Neuronal stem cell (in vitro differentiated cells): ENCODE data around the gene MSX1.
A peak's percentile ranks its signal among the peaks of the same experiment; 100 is the strongest.

Experiments
- DNase-seq: peaks from one replicate; pipeline ENCODE4 v3.0.0-alpha.2; 2013; ENCODE audit warnings: low spot score
- H2AFZ ChIP-seq: one replicate; pipeline ENCODE4 v1.6.1; 2013; ENCODE audit warnings: mild to moderate bottlenecking, low read length, inconsistent platforms
- H2AK5ac ChIP-seq: 2 replicates; pipeline ENCODE4 v1.6.1; 2013; ENCODE audit warnings: low read depth, mild to moderate bottlenecking, inconsistent platforms, low read length, moderate library complexity, mixed read lengths
- H2BK120ac ChIP-seq: 2 replicates; pipeline ENCODE4 v1.6.1; 2013; ENCODE audit warnings: low read depth, mild to moderate bottlenecking, inconsistent platforms, low read length, moderate library complexity, mixed read lengths
- H2BK12ac ChIP-seq: one replicate; pipeline ENCODE4 v1.6.1; 2013; ENCODE audit warnings: low read length, inconsistent platforms
- H2BK15ac ChIP-seq: 2 replicates; pipeline ENCODE4 v1.6.1; 2013; ENCODE audit warnings: mild to moderate bottlenecking, low read length, inconsistent platforms, mixed read lengths
- H2BK5ac ChIP-seq: one replicate; pipeline ENCODE4 v1.6.1; 2013; ENCODE audit warnings: inconsistent platforms, mild to moderate bottlenecking, low read length, moderate library complexity
- H3K14ac ChIP-seq: one replicate; pipeline ENCODE4 v1.6.1; 2013; ENCODE audit warnings: low read length, inconsistent platforms
- H3K18ac ChIP-seq: 2 replicates; pipeline ENCODE4 v1.6.1; 2013; ENCODE audit warnings: low read length, inconsistent platforms
- H3K23ac ChIP-seq: 2 replicates; pipeline ENCODE4 v1.6.1; 2013; ENCODE audit warnings: low read depth, mild to moderate bottlenecking, mixed read lengths, low read length, inconsistent platforms; ENCODE audit not compliant: poor library complexity
- H3K27ac ChIP-seq: replicated peaks from 3 replicates; pipeline ENCODE4 v1.5.1; 2013; ENCODE audit warnings: low read length, inconsistent platforms
- H3K27me3 ChIP-seq, 3 experiments: 2 replicates each; pipeline ENCODE4 v1.6.1; 2013; ENCODE audit warnings: low read length in 3 of 3, mild to moderate bottlenecking in 2 of 3, inconsistent platforms in 1 of 3, low read depth in 1 of 3, mixed read lengths in 1 of 3, moderate library complexity in 1 of 3; ENCODE audit not compliant: control insufficient read depth in 3 of 3, insufficient read depth in 3 of 3
- H3K36me3 ChIP-seq, 2 donors: replicated peaks in 1 of 2; 2 replicates each; pipeline ENCODE4 v1.6.1; 2013; ENCODE audit warnings: low read length in 2 of 2; ENCODE audit not compliant: control insufficient read depth in 2 of 2, insufficient read depth in 2 of 2
- H3K4ac ChIP-seq: 2 replicates; pipeline ENCODE4 v1.6.1; 2013; ENCODE audit warnings: inconsistent platforms, mild to moderate bottlenecking, low read length, moderate library complexity
- H3K4me1 ChIP-seq, 2 donors: 1 replicate in 1 of 2; 2 replicates in 1 of 2; pipeline ENCODE4 v1.6.1; 2013; ENCODE audit warnings: low read length in 2 of 2, low read depth in 1 of 2; ENCODE audit not compliant: control insufficient read depth in 2 of 2, insufficient read depth in 1 of 2
- H3K4me2 ChIP-seq: one replicate; pipeline ENCODE4 v1.6.1; 2013; ENCODE audit warnings: mild to moderate bottlenecking, low read length, inconsistent platforms; ENCODE audit not compliant: insufficient read depth, poor library complexity, severe bottlenecking
- H3K4me3 ChIP-seq, 2 donors: 2 replicates each; pipeline ENCODE4 v1.5.1; 2013; ENCODE audit warnings: low read length in 2 of 2, mild to moderate bottlenecking in 2 of 2, inconsistent platforms in 1 of 2, moderate library complexity in 1 of 2
- H3K79me1 ChIP-seq: one replicate; pipeline ENCODE4 v1.6.1; 2013; ENCODE audit warnings: low read depth, mild to moderate bottlenecking, inconsistent platforms, low read length, moderate library complexity
- H3K9ac ChIP-seq: one replicate; pipeline ENCODE4 v1.6.1; 2013; ENCODE audit warnings: mild to moderate bottlenecking, low read depth, low read length, inconsistent platforms; ENCODE audit not compliant: poor library complexity
- H3K9me3 ChIP-seq, 2 donors: replicated peaks in 1 of 2; 2 replicates each; pipeline versions ENCODE3 to v1.6.1; 2013; ENCODE audit warnings: low read length in 2 of 2, mild to moderate bottlenecking in 2 of 2, inconsistent platforms in 1 of 2, low read depth in 1 of 2, mixed read lengths in 1 of 2, moderate library complexity in 1 of 2; ENCODE audit not compliant: control insufficient read depth in 2 of 2, insufficient read depth in 1 of 2
- H4K8ac ChIP-seq: one replicate; pipeline ENCODE4 v1.6.1; 2013; ENCODE audit warnings: low read depth, mild to moderate bottlenecking, inconsistent platforms, low read length, moderate library complexity
- H4K91ac ChIP-seq: one replicate; pipeline ENCODE4 v1.6.1; 2013; ENCODE audit warnings: low read length, low read depth, mild to moderate bottlenecking, inconsistent platforms; ENCODE audit not compliant: poor library complexity
- WGBS, 2 donors: extraction: QIAGEN DNeasy Blood & Tissue Kit; methylation state at CpG; one replicate each; pipeline ENCODE4 v1.1.7; 2013; ENCODE audit warnings: missing lambda C conversion rate in 2 of 2, mixed read lengths in 1 of 2; ENCODE audit not compliant: insufficient read length in 2 of 2, insufficient replicate concordance in 1 of 2; ENCODE audit errors: extremely low coverage in 2 of 2; 5-methylcytosine and 5-hydroxymethylcytosine counted together

Gene MSX1

GRCh38 chr4:4871573-4872313 is 12.3 kb downstream of the MSX1 start:
- H4K8ac ChIP-seq, result no peak overlapping the region
- no peak overlapping the region for H2BK12ac ChIP-seq
- H3K18ac ChIP-seq, result peak overlapping the region; percentile 46
- no peak overlapping the region for H3K27ac ChIP-seq
- H3K23ac ChIP-seq, result no peak overlapping the region
- H3K9ac ChIP-seq, result peak overlapping the region; percentile 39
- no peak overlapping the region for H2BK120ac ChIP-seq
- H2BK15ac ChIP-seq, result no peak overlapping the region
- no peak overlapping the region for H2AFZ ChIP-seq
- H3K36me3 ChIP-seq, result no peaks in the 10 kb centered on the region
- no peaks in the 10 kb centered on the region for H3K79me1 ChIP-seq
- no peak overlapping the region for H3K4ac ChIP-seq
- H3K14ac ChIP-seq, result no peak overlapping the region
- no peak overlapping the region for H3K4me3 ChIP-seq
- H2AK5ac ChIP-seq, result no peak overlapping the region
- H2BK5ac ChIP-seq, result no peak overlapping the region
- peaks cover 50 to 91% (median 89%) of the 10 kb centered on the region in 3 experiments for H3K27me3 ChIP-seq
- WGBS, 2 donors, result no CpG with 5 or more reads among the region's 46 CpGs
- H3K9me3 ChIP-seq, result peaks cover 0 to 2% of the 10 kb centered on the region in 2 donors
- H3K4me2 ChIP-seq, result no peak overlapping the region
- no peak for DNase-seq
- H3K4me1 ChIP-seq, result peaks cover 3 to 18% of the 10 kb centered on the region in 2 donors
- no peak overlapping the region for H4K91ac ChIP-seq

DNA sequence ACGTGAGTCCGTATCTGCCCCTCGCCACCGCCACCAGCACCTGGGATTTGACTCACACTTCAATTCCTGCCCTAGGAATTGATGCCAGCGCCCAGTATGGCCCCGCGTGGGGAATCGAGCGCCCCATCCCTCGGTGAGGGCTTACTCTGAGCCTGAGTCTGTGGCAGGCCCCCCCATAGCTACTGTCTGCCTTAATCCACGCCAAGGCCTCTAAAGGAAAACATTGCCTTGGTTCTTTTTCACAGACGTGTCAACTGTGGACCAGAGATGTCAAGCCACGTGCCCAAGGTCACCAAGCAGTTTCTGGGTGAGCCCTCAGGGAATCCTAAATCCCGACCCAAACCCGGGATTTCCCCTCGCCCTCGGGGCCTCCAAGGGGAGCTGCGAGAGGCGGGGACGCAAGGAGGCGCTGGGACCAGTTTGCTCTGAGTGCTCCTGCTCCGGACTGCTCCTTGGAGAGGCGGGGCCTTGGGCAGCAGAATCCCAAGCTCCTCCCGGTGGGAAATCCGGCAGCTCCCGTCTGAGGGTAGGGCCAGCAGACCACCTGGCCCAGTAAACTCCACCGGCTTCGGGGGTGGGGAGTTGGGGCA is 12.9 kb downstream of the MSX1 start:
- Histone ChIP-seq H2BK12ac (no peak overlapping the region), H3K79me1 (no peaks in the 10 kb centered on the region), H3K4me2 (peak overlapping the region; percentile 26), H3K23ac (no peak overlapping the region), H3K18ac (no peak overlapping the region), H2BK120ac (no peak overlapping the region), H2AK5ac (no peak overlapping the region), H2BK15ac (no peak overlapping the region), H3K14ac (no peak overlapping the region), H3K27ac (no peak overlapping the region), H2BK5ac (no peak overlapping the region), H3K27me3 (peaks cover 45 to 85% (median 82%) of the 10 kb centered on the region in 3 experiments), H3K4me1 (peaks cover 3 to 16% of the 10 kb centered on the region in 2 donors), H2AFZ (no peak overlapping the region), H3K4me3 (no peak overlapping the region), H4K8ac (no peak overlapping the region), H3K4ac (no peak overlapping the region), H3K9ac (no peak overlapping the region), H3K9me3 (peaks cover 0 to 2% of the 10 kb centered on the region in 2 donors), H4K91ac (no peak overlapping the region), H3K36me3 (no peaks in the 10 kb centered on the region)
- no CpG with 5 or more reads among the region's 28 CpGs for WGBS, 2 donors
- DNase-seq, result peak; percentile 39

DNA sequence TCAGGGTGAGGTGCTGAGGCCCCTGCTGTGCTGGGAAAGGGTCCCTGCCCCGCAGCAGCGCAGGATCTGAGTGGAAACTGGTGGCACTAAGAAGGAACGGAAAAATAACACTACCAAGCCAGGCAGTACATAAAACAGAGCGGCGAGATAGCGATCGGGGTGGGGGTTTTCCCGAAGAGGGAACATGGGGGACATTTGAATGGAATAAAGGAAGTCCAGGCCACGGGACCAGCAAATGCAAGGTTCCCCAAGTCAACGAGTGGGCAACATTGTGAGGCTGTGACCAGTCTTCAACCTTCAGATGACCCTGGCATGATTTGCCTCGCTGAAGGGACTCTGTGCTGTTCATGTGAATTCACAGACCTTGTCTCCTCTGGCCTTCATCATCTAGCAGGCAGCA is 13.7 kb downstream of the MSX1 start:
- Histone ChIP-seq H3K36me3 (no peaks in the 10 kb centered on the region), H3K27me3 (peaks cover 38 to 78% (median 74%) of the 10 kb centered on the region in 3 experiments), H2BK5ac (no peak overlapping the region), H4K8ac (no peak overlapping the region), H2AK5ac (no peak overlapping the region), H3K14ac (no peak overlapping the region), H3K27ac (no peak overlapping the region), H3K4me2 (no peak overlapping the region), H2BK120ac (no peak overlapping the region), H2BK15ac (no peak overlapping the region), H3K18ac (no peak overlapping the region), H3K9ac (no peak overlapping the region), H3K9me3 (no peaks in the 10 kb centered on the region), H3K4ac (no peak overlapping the region), H3K79me1 (no peaks in the 10 kb centered on the region), H2BK12ac (no peak overlapping the region), H2AFZ (no peak overlapping the region), H3K4me3 (no peak overlapping the region), H3K4me1 (peaks cover 0 to 14% of the 10 kb centered on the region in 2 donors), H3K23ac (no peak overlapping the region), H4K91ac (no peak overlapping the region)
- no CpG with 5 or more reads among the region's 11 CpGs for WGBS, 2 donors
- no peak for DNase-seq

- no peaks in the 10 kb centered on the region for H3K9me3 ChIP-seq
- no peak overlapping the region for H2AK5ac ChIP-seq
- H4K91ac ChIP-seq, result no peak overlapping the region
- no peak overlapping the region for H3K23ac ChIP-seq
- DNase-seq, result no peak
- H3K18ac ChIP-seq, result no peak overlapping the region
- no peak overlapping the region for H2BK12ac ChIP-seq
- no peak overlapping the region for H2AFZ ChIP-seq
- H3K9ac ChIP-seq, result no peak overlapping the region
- no peak overlapping the region for H2BK120ac ChIP-seq
- no peak overlapping the region for H2BK5ac ChIP-seq
- no peaks in the 10 kb centered on the region for H3K79me1 ChIP-seq
- peaks cover 30 to 78% (median 64%) of the 10 kb centered on the region in 3 experiments for H3K27me3 ChIP-seq
- H3K14ac ChIP-seq, result no peak overlapping the region
- peaks cover 0 to 12% of the 10 kb centered on the region in 2 donors for H3K4me1 ChIP-seq
- H3K27ac ChIP-seq, result no peak overlapping the region
- no peak overlapping the region for H3K4me2 ChIP-seq
- H4K8ac ChIP-seq, result no peak overlapping the region
- H2BK15ac ChIP-seq, result no peak overlapping the region
- no CpG with 5 or more reads among the region's 2 CpGs for WGBS, 2 donors
- no peaks in the 10 kb centered on the region for H3K36me3 ChIP-seq
- no peak overlapping the region for H3K4ac ChIP-seq
- no peak overlapping the region for H3K4me3 ChIP-seq
These were observed 14.8 kb downstream of the MSX1 start for GRCh38 chr4:4874254-4874653.
